SK-N-MC (cell line): ENCODE data around the gene TCF7L2.

Source experiments
- DNase-seq: peaks from one replicate; pipeline ENCODE4 v3.0.0-alpha.2; 2011; ENCODE audit warnings: low read depth, low spot score
- H3K27ac ChIP-seq: fragments of 200-600 bp; sonication (generic); 2 replicates; pipeline ENCODE4 v1.5.1; 2016; ENCODE audit warnings: mixed run types
- H3K36me3 ChIP-seq: fragments of 200-600 bp; sonication (generic); 2 replicates; pipeline ENCODE4 v1.6.1; 2017; ENCODE audit warnings: antibody characterized with exemption, low read length, mixed read lengths; ENCODE audit not compliant: insufficient read depth
- H3K4me3 ChIP-seq: fragments of 200-600 bp; sonication (generic); 2 replicates; pipeline ENCODE4 v1.5.1; 2016
- H3K9ac ChIP-seq: fragments of 200-600 bp; sonication (generic); 2 replicates; pipeline ENCODE4 v1.8.0; 2017; ENCODE audit warnings: mixed run types, mixed read lengths; ENCODE audit not compliant: insufficient read length
- H3K9me3 ChIP-seq: fragments of 200-600 bp; sonication (generic); 2 replicates; pipeline ENCODE4 v1.6.1; 2017; ENCODE audit warnings: low read depth, mild to moderate bottlenecking, antibody characterized with exemption, low read length, moderate library complexity, mixed read lengths
- EZH2 ChIP-seq: fragments of 200-600 bp; sonication (generic); IDR thresholded peaks from one replicate; pipeline ENCODE4 v1.6.1; 2017; ENCODE audit warnings: antibody characterized with exemption
- FOXP2 ChIP-seq: optimal IDR thresholded peaks from 2 replicates; pipeline ENCODE3; 2011; ENCODE audit warnings: mild to moderate bottlenecking, moderate library complexity; ENCODE audit not compliant: insufficient read depth; ENCODE audit errors: extremely low read length, control extremely low read depth
- POLR2AphosphoS5 ChIP-seq: IDR thresholded peaks from 2 replicates; pipeline ENCODE4 v1.6.1; 2012; ENCODE audit warnings: mild to moderate bottlenecking, low read depth, low read length, borderline replicate concordance

Gene TCF7L2

GRCh38 chr10:113138937-113139585 lies 189.0 kb downstream of the TCF7L2 start:
- no peaks in the 10 kb centered on the region for H3K9me3 ChIP-seq
- no peak for DNase-seq
- no peak overlapping the region for H3K27ac ChIP-seq
- TF ChIP-seq POLR2AphosphoS5 (no peak), FOXP2 (no peak), EZH2 (no peak)
- H3K9ac ChIP-seq, result no peak overlapping the region
- H3K36me3 ChIP-seq, result no peaks in the 10 kb centered on the region
- no peak overlapping the region for H3K4me3 ChIP-seq

- Histone ChIP-seq H3K27ac (no peak overlapping the region), H3K4me3 (no peak overlapping the region)
These were observed 189.7 kb downstream of the TCF7L2 start for GRCh38 chr10:113139699-113140098.

GRCh38 chr10:113140143-113141011 lies 190.3 kb downstream of the TCF7L2 start:
- no peak for DNase-seq
- TF ChIP-seq EZH2, result no peak
- TF ChIP-seq POLR2AphosphoS5, result no peak
- TF ChIP-seq FOXP2, result no peak

More at GRCh38 chr10:113139699-113140098, 189.7 kb downstream of the TCF7L2 start:
- Histone ChIP-seq H3K9ac (no peak overlapping the region), H3K36me3 (no peaks in the 10 kb centered on the region), H3K9me3 (no peaks in the 10 kb centered on the region)
- no peak for DNase-seq
- TF ChIP-seq EZH2 (no peak), FOXP2 (no peak), POLR2AphosphoS5 (no peak)

GRCh38 chr10:113142601-113143362 lies 192.7 kb downstream of the TCF7L2 start:
- Histone ChIP-seq H3K36me3 (no peaks in the 10 kb centered on the region), H3K4me3 (no peak overlapping the region), H3K9ac (no peak overlapping the region), H3K27ac (no peak overlapping the region), H3K9me3 (no peaks in the 10 kb centered on the region)
- DNase-seq, result no peak
- TF ChIP-seq POLR2AphosphoS5 (no peak), EZH2 (no peak), FOXP2 (no peak)

More at GRCh38 chr10:113140143-113141011, 190.3 kb downstream of the TCF7L2 start:
- no peak overlapping the region for H3K27ac ChIP-seq
- H3K9me3 ChIP-seq, result no peaks in the 10 kb centered on the region
- H3K9ac ChIP-seq, result no peak overlapping the region
- no peaks in the 10 kb centered on the region for H3K36me3 ChIP-seq
- no peak overlapping the region for H3K4me3 ChIP-seq

DNA sequence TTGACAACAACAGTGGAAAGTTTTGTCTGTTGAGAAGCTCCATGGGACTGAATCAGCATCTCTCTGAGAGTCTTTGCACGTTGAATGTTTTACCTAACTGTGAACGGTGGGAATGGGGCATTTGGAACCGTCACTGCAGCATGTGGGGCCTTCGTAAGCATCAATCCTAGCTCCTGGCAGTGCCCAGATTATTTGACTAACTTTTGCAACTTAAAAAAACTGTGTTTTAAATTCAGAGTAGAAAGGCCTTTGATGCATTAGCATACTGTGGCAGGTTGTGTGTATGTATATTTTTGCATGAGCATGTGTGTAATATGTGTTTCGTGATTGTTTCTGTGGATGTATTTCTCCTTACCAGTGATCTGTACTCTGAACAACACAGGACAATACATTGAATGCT lies 194.5 kb downstream of the TCF7L2 start:
- Histone ChIP-seq H3K4me3 (no peak overlapping the region), H3K9me3 (no peaks in the 10 kb centered on the region), H3K27ac (no peak overlapping the region), H3K36me3 (no peaks in the 10 kb centered on the region), H3K9ac (no peak overlapping the region)
- no peak for TF ChIP-seq EZH2
- no peak for DNase-seq

DNA sequence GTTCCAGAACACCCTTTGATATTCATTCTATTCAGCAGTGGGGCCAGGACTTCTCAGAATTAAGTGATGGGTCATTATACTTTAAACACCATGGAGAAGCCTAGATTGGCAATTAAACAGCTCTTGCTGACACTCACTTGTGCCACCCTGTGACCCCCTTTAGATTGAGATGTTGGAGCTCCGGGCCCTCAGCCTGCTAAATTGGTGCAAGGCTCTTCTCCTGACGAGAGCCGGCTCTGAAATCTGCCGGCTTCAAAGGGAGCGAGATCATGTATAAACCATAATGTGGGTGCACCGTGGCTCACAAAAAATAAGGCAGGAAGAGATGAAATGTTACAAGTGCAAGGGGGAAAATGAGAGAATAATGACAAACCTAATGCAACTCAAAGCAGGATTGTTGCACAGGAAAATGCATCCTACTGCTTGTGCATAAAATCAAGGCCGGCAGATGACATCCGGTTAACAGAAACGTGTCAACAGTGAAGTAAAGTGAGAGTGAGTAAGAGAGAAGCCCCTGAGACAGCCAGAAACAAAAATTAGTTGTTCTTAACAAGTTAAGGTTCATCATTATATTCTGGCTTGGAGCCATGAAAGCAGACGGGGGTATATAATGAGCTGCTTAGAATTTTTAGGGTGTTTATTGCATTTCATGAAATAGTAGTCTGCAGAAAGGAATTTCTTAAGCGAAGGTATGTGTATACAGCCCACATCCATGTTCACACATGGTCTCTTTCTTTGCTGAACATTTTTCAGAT lies 198.2 kb downstream of the TCF7L2 start:
- TF ChIP-seq POLR2AphosphoS5 (no peak), EZH2 (no peak)
- DNase-seq, result no peak
- Histone ChIP-seq H3K4me3 (no peak overlapping the region), H3K36me3 (no peaks in the 10 kb centered on the region; the same call in 1 of the 2 replicates), H3K9me3 (no peaks in the 10 kb centered on the region), H3K27ac (no peak overlapping the region), H3K9ac (no peak overlapping the region)

GRCh38 chr10:113148901-113149300 lies 198.9 kb downstream of the TCF7L2 start:
- DNase-seq, result no peak
- TF ChIP-seq FOXP2 (no peak), POLR2AphosphoS5 (no peak), EZH2 (no peak)
- Histone ChIP-seq H3K4me3 (no peak overlapping the region), H3K9ac (no peak overlapping the region), H3K36me3 (no peaks in the 10 kb centered on the region; the same call in 1 of the 2 replicates), H3K27ac (no peak overlapping the region), H3K9me3 (no peaks in the 10 kb centered on the region)
